ENCODE data around the gene NDUFA3.

- TF ChIP-seq, protein P1, sequence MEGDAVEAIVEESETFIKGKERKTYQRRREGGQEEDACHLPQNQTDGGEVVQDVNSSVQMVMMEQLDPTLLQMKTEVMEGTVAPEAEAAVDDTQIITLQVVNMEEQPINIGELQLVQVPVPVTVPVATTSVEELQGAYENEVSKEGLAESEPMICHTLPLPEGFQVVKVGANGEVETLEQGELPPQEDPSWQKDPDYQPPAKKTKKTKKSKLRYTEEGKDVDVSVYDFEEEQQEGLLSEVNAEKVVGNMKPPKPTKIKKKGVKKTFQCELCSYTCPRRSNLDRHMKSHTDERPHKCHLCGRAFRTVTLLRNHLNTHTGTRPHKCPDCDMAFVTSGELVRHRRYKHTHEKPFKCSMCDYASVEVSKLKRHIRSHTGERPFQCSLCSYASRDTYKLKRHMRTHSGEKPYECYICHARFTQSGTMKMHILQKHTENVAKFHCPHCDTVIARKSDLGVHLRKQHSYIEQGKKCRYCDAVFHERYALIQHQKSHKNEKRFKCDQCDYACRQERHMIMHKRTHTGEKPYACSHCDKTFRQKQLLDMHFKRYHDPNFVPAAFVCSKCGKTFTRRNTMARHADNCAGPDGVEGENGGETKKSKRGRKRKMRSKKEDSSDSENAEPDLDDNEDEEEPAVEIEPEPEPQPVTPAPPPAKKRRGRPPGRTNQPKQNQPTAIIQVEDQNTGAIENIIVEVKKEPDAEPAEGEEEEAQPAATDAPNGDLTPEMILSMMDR (IDR thresholded peaks at IDR 0.05): no peak
- TF ChIP-seq TCF7L2 (IDR thresholded peaks at IDR 0.05; ENCODE audit: low read depth, low read length): no peak
- peak; percentile 22; the same call in 1 of the 2 replicates for TF ChIP-seq POLR2AphosphoS5 (IDR thresholded peaks at IDR 0.05; ENCODE audit: low read depth, low read length)
- no peak for TF ChIP-seq SIN3A (IDR thresholded peaks at IDR 0.05; ENCODE audit: borderline replicate concordance, insufficient read depth, low read depth, low read length)
Observed at GRCh38 chr19:54152878-54153524, 50.3 kb downstream of the NDUFA3 start.

All from Panc1 (cell line).